DMS153 treated with DMSO at 0.1 percent for 48 hours (cell line): ENCODE data around the gene NOS1AP.

Source experiments
- DNase-seq: peaks from one replicate; lab custom pipeline; 2025; ENCODE audit not compliant: unreplicated experiment; lab: John Stamatoyannopoulos, UW

The NOS1AP gene

GRCh38 chr1:162240577-162240976, 171.1 kb downstream of the NOS1AP start:
- DNase-seq: no peak

GRCh38 chr1:162242804-162243203, 173.3 kb downstream of the NOS1AP start:
- DNase-seq: no peak

DNA sequence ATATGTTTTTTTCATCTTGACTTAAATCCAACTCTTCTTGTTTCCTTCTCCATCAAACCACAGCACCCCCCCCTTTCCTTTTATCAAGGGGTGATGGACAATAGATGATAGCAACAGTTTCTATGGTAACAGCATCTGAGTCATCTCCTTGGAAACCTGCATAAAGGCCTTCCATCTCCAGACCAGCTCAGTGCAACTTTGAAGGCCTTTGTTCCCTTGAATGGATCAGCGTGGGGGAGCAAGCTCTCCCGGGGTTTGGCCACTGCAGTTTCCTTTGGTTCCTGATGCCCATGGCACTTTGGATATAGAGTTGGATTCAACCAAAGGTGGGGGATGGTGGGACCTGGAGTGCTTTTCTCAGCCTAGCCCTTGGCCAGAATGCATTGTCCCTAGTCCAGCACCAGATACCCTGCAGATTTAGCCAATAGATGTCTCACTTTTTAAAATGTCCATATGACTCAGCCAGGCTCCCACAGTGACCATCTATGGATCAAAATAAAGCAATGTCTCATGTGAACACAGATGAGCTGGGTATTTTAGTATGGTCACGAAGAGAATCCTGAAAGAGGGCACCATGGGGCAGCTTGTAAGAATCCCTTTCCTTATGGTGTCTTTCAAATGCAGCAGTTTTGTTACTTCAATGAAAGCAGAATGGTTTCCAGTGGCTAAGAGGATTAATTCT, 179.5 kb downstream of the NOS1AP start:
- DNase-seq: no peak

- no peak for DNase-seq
These were observed 180.7 kb downstream of the NOS1AP start for GRCh38 chr1:162250004-162250730.

GRCh38 chr1:162251102-162251501, 181.6 kb downstream of the NOS1AP start:
- no peak for DNase-seq

- no peak for DNase-seq
These were observed 182.7 kb downstream of the NOS1AP start for GRCh38 chr1:162252214-162252613.

DNA sequence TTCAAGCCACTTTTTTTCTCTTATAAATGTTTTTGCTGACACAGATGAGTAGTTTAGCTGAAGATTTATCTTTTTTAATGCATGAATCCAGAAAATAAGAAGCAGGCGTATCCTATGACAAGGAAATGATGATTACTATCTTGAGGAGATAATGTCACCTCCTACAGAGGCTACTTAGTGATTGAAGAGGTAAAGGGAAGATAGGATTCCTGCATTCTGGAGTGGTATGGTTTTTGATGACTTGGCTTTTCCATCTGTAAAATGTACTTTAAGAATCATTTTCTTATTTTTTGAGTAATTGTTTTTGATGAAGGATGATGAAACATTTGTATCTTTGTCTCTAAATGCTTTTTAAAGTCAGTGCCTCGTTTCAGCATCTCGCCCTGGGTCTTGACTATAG, 184.3 kb downstream of the NOS1AP start:
- no peak for DNase-seq

DNA sequence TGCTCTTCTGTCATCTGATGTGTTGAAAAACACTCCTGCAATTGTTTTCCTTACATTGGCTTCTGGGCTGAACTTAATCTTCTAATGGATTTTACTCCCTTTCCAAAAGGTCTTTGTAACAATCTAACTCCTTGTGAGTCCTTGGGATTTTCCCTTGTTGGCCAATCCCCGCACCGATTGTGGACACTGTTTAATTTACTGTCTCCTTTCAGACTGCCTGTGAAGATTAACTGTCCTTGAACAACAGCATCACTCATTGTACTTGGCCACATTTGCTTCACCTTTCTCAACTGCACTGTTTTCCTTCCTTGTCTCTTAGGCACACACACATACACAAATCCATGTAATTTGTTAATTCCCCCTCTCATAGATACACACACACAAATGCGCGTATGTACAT, 186.8 kb downstream of the NOS1AP start:
- DNase-seq: no peak

- no peak for DNase-seq
These were observed 188.9 kb downstream of the NOS1AP start for GRCh38 chr1:162258394-162258793.

GRCh38 chr1:162259894-162260455, 190.5 kb downstream of the NOS1AP start:
- DNase-seq: no peak

- no peak for DNase-seq
These were observed 194.6 kb downstream of the NOS1AP start for GRCh38 chr1:162264108-162264507.

DNA sequence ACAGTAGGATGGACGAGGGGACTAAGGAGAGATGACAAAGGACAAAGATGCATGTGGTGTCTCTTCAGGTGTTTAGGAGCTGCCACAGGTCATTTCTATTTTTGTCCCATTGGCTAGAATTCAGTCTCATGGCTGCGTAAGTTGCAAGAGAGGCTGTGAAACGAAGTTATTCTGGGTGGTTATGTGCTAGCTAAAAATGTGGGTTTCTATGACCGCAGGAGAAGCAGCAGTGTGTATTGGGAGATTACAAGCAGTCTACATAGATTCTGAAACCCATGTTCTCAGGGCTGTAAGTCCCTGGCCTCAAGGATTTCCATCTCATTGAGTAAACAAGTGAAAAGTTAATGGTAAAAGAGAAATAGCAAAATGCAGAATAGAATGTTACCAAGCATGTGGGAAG, 196.5 kb downstream of the NOS1AP start:
- no peak for DNase-seq

DNA sequence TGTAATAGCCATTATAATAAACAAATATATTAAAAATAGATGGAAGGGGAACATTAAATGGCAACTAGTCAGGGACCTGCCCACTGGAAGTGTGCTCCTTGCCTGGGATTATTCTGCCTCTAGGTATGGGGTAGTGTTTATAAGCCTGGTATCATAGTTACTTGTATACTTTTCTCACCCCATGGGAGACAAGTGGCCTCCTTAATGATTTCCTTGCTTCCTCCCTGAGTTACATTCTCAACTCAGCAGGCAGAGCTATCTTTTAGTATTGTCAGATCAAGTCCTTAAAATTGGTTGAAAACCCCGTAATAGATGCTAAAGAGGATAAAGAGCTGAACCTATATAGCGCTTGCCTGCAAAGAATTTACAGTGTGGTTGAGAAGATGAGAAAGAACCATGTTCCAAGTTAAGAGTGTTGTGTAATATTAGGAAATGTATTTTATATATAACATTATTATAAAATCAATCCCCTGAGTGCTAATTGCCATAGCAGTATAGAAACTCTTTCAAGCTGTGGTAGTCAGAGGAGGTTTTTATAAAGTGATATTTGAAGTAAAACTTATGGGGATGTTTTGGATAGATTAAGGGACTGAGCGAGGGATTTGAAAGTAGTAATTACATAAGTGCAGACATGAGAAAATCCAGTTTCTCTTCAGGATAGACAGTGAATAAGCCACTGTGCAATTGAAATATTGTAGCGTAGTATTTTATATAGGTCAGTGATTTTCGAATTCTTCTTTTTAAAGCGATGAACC, 200.7 kb downstream of the NOS1AP start:
- no peak for DNase-seq

DNA sequence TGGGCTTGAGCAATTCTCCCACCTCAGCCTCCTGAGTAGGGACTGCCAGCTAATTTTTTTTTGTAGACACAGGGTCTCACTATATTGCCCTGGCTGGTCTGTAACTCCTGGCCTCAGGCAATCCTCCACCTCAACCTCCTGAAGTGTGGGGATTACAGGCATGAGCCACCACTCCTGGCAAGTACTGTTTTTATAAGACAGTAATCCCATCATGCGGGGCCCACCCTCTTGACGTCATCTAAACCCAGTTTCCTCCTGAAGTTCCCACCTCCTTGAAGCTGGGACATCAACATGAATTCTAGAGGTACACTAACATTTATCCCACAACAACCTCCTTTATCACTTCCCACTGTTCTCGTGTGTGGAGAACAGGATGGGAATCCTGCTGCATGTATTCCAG, 202.5 kb downstream of the NOS1AP start:
- no peak for DNase-seq

DNA sequence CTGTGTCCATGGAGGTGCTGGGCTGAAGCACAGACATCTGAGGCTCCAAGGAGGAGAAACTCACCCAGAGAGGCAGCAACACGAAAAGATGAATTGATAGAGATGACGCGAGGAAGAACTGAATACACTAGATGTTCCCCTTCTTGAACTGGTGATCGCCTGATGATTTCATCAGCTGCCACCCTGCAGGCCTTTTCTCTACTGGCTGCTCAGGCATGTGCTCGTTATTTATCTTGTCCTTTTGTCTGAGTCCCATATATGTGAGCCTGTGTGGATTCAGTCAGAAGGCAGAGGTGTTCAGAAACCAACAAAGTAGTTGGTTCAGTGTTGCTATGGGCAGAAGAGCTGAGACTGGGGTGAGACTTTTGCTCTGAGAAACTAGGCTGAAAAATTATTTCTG, 202.9 kb downstream of the NOS1AP start:
- no peak for DNase-seq

- no peak for DNase-seq
These were observed 206.2 kb downstream of the NOS1AP start for GRCh38 chr1:162275622-162276175.

GRCh38 chr1:162276493-162276892, 207.0 kb downstream of the NOS1AP start:
- peak; percentile 35 for DNase-seq

GRCh38 chr1:162279136-162279498, 209.6 kb downstream of the NOS1AP start:
- DNase-seq: no peak

DNA sequence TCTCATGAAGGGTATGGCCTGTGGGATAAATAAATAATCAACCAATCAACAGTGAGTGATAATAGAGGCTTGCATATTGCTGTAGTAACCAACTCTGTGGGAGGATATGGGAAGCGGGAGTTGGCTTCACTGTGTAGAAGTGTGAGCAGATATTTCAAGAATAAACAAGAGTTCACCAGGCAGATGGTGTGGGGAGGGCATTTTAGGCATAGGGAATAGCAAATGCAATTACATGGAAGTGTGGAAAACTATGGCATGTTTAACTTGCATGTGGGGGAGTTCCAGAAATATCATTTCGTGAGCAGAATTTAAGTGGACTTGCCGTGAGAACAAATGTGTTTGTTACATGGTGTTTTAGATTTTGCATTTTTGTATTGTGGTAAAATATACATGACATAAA, 211.9 kb downstream of the NOS1AP start:
- DNase-seq: no peak

DNA sequence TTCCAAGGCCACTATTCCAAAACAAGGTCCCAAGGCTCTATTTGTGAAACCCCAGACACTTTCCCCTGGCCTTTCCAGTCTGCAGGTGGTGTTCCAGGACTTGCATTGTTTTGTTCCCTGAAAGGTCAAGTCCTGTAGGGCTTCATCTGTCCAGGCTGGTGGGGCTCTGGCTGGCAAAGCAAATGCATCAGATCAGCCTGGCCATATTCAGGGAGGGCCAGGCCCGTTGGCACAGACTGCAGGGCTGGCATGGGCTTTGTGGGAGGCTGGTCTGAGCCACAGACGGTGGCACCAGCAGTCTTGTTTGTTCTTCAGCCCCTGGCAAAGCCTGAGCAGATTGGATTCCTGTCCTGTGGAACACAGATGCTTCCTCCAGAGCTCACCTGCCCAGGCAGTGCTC, 214.2 kb downstream of the NOS1AP start:
- DNase-seq: no peak

DNA sequence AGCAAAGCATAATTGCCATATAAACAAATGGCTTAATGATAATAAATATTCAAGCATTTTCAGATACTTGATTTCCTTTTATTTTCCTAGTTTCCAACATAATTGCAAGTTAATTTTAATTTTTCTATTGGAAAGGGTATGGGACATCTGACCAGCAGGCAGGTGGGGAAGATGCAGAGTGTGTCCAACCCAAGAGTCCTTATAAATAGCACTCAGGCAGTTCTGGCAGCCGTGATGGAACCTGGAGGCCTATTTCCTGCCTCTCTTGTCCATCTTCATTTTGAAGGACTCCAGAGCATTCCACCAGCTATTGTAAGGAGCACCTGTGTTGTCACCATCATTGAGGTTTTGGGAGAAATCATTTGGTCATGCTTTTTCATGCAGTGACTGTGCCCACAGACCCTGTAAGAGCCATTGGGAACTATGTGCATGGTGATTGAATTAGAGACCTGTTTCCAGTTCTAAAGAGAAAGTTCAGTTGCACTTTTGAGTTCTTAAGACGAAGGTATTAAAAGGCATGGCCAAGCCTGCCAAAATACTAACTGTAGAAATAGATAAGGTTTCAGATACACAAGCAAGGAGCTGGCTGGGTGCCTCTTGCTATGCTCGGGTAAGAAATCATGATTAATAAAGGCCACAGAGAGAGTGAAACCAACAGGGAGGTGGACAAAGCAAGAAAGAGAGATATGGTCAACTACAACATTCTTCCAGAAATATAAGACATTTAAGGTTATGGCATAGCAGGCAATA, 214.9 kb downstream of the NOS1AP start:
- DNase-seq: no peak
